ENCODE data around the gene ARHGAP11A.

Gene ARHGAP11A

GRCh38 chr15:32657198-32657883 lies 42.0 kb downstream of the ARHGAP11A start:
- DNase-seq = no peak

GRCh38 chr15:32657941-32658340 lies 42.6 kb downstream of the ARHGAP11A start:
- DNase-seq = no peak

GRCh38 chr15:32659340-32660155 lies 44.2 kb downstream of the ARHGAP11A start:
- no peak for DNase-seq

- DNase-seq = no peak
Observed at GRCh38 chr15:32663671-32664070, 48.4 kb downstream of the ARHGAP11A start.

- no peak for DNase-seq
Observed at GRCh38 chr15:32664796-32665195, 49.5 kb downstream of the ARHGAP11A start.

- no peak for DNase-seq
Observed at GRCh38 chr15:32667321-32667720, 52.0 kb downstream of the ARHGAP11A start.

GRCh38 chr15:32668942-32669341 lies 53.6 kb downstream of the ARHGAP11A start:
- DNase-seq = no peak

- no peak for DNase-seq
Observed at GRCh38 chr15:32669896-32670611, 54.8 kb downstream of the ARHGAP11A start.

- DNase-seq = no peak
Observed at GRCh38 chr15:32670623-32671022, 55.3 kb downstream of the ARHGAP11A start.

- DNase-seq = no peak
Observed at GRCh38 chr15:32671339-32672325, 56.3 kb downstream of the ARHGAP11A start.

- no peak for DNase-seq
Observed at GRCh38 chr15:32674681-32675080, 59.4 kb downstream of the ARHGAP11A start.

- no peak for DNase-seq
Observed at GRCh38 chr15:32675466-32675865, 60.2 kb downstream of the ARHGAP11A start.

GRCh38 chr15:32676169-32676568 lies 60.9 kb downstream of the ARHGAP11A start:
- DNase-seq = no peak

GRCh38 chr15:32677238-32677750 lies 62.0 kb downstream of the ARHGAP11A start:
- no peak for DNase-seq

GRCh38 chr15:32679298-32679690 lies 64.0 kb downstream of the ARHGAP11A start:
- DNase-seq = no peak

GRCh38 chr15:32682569-32682968 lies 67.3 kb downstream of the ARHGAP11A start:
- DNase-seq = no peak

GRCh38 chr15:32682977-32683630 lies 67.8 kb downstream of the ARHGAP11A start:
- DNase-seq = no peak

GRCh38 chr15:32683906-32684584 lies 68.7 kb downstream of the ARHGAP11A start:
- DNase-seq = no peak

GRCh38 chr15:32685576-32685975 lies 70.3 kb downstream of the ARHGAP11A start:
- DNase-seq = no peak

- DNase-seq = no peak
Observed at GRCh38 chr15:32687556-32687955, 72.3 kb downstream of the ARHGAP11A start.

GRCh38 chr15:32688151-32688639 lies 72.9 kb downstream of the ARHGAP11A start:
- no peak for DNase-seq

Measured in activated CD4-positive, CD25-positive, alpha-beta regulatory T cell treated with anti-CD3 and anti-CD28 coated beads, Interleukin-2, amount 50 U/mL, for 72 hours (primary cell).